ENCODE measurements around the gene GSTK1.

DNA sequence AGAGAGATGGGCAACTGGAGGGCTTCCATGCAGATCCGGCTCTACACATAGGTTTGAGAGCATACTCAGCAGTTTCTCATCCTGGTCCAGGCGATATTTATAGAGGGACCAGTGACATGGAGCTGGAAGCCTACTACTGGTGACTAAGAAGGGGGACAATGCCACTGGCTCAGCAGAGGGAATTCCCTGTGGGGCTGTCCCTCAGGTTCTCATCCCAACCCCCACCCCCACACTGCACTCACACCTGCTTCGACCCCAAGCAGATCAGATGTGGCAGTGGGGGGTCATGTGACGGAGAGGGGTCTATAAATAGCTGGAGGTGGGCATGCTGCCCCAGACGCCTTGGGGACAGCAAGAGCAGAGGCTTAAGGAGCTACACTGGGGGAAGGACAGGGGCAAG lies 52.5 kb downstream of the GSTK1 start, which contains the start of gene CLCN1:
- TF ChIP-seq, protein P1, sequence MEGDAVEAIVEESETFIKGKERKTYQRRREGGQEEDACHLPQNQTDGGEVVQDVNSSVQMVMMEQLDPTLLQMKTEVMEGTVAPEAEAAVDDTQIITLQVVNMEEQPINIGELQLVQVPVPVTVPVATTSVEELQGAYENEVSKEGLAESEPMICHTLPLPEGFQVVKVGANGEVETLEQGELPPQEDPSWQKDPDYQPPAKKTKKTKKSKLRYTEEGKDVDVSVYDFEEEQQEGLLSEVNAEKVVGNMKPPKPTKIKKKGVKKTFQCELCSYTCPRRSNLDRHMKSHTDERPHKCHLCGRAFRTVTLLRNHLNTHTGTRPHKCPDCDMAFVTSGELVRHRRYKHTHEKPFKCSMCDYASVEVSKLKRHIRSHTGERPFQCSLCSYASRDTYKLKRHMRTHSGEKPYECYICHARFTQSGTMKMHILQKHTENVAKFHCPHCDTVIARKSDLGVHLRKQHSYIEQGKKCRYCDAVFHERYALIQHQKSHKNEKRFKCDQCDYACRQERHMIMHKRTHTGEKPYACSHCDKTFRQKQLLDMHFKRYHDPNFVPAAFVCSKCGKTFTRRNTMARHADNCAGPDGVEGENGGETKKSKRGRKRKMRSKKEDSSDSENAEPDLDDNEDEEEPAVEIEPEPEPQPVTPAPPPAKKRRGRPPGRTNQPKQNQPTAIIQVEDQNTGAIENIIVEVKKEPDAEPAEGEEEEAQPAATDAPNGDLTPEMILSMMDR (IDR thresholded peaks at IDR 0.05): no peak
- TF ChIP-seq POLR2A (IDR thresholded peaks at IDR 0.05): no peak
